SK-N-MC (cell line): ENCODE measurements around the gene KRTAP6-1.

Experiments used
- DNase-seq: peaks from one replicate; pipeline ENCODE4 v3.0.0-alpha.2; 2011; ENCODE audit warnings: low read depth, low spot score
- H3K27ac ChIP-seq: fragments of 200-600 bp; sonication (generic); 2 replicates; pipeline ENCODE4 v1.5.1; 2016; ENCODE audit warnings: mixed run types
- H3K36me3 ChIP-seq: fragments of 200-600 bp; sonication (generic); 2 replicates; pipeline ENCODE4 v1.6.1; 2017; ENCODE audit warnings: antibody characterized with exemption, low read length, mixed read lengths; ENCODE audit not compliant: insufficient read depth
- H3K4me3 ChIP-seq: fragments of 200-600 bp; sonication (generic); 2 replicates; pipeline ENCODE4 v1.5.1; 2016
- H3K9ac ChIP-seq: fragments of 200-600 bp; sonication (generic); 2 replicates; pipeline ENCODE4 v1.8.0; 2017; ENCODE audit warnings: mixed run types, mixed read lengths; ENCODE audit not compliant: insufficient read length
- H3K9me3 ChIP-seq: fragments of 200-600 bp; sonication (generic); 2 replicates; pipeline ENCODE4 v1.6.1; 2017; ENCODE audit warnings: low read depth, mild to moderate bottlenecking, antibody characterized with exemption, low read length, moderate library complexity, mixed read lengths
- EZH2 ChIP-seq: fragments of 200-600 bp; sonication (generic); IDR thresholded peaks from one replicate; pipeline ENCODE4 v1.6.1; 2017; ENCODE audit warnings: antibody characterized with exemption
- FOXP2 ChIP-seq: optimal IDR thresholded peaks from 2 replicates; pipeline ENCODE3; 2011; ENCODE audit warnings: mild to moderate bottlenecking, moderate library complexity; ENCODE audit not compliant: insufficient read depth; ENCODE audit errors: extremely low read length, control extremely low read depth
- POLR2AphosphoS5 ChIP-seq: IDR thresholded peaks from 2 replicates; pipeline ENCODE4 v1.6.1; 2012; ENCODE audit warnings: mild to moderate bottlenecking, low read depth, low read length, borderline replicate concordance

The KRTAP6-1 gene

DNA sequence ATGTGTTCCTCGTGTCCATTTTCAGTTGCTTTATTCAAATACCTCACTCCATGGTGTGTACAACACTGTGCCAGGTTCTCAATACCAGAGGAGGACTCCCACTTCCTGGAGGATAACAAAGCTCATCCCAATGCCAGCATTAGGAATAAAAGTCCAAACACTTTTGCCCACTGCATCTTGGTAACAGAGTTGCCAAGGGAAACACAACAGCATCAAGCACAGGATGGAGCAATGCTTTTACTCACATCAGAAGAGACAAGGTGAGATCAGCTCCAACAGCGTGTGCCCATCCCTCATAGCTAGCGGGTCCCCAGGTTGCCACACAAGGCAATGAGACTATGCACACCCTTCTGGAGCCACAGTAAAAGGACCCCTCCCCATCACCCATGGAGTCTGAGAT, 9.6 kb upstream of the KRTAP6-1 start:
- TF ChIP-seq POLR2AphosphoS5 (no peak), EZH2 (no peak), FOXP2 (no peak)
- H3K9ac ChIP-seq, result no peak overlapping the region
- no peaks in the 10 kb centered on the region for H3K36me3 ChIP-seq
- no peak for DNase-seq
- no peak overlapping the region for H3K27ac ChIP-seq
- no peaks in the 10 kb centered on the region for H3K9me3 ChIP-seq
- no peak overlapping the region for H3K4me3 ChIP-seq

DNA sequence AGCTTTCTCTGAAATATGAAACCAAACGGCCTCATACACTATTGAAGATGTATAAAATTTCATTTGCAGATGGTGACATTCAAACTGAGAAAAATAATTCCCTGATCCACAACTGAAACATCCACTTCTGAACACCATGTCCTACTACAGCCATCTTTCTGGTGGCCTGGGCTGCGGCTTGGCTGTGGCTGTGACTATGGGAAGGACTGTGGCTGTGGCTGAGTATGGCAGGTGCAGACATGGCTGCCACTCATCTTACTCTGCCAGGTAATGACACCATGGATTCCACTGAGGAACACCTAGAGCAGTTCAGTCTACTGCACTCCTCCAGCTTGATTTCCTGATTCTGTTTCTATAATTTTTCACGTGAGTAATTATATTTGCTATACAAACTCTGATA, 6.8 kb upstream of the KRTAP6-1 start, which contains the start of gene KRTAP20-4:
Gene KRTAP20-4, plus strand, starts transcription at position 106 of the 400 bp plus-strand sequence.
- H3K9ac ChIP-seq, result no peak within 1 kb of the TSS
- H3K27ac ChIP-seq, result no peak within 1 kb of the TSS

DNA sequence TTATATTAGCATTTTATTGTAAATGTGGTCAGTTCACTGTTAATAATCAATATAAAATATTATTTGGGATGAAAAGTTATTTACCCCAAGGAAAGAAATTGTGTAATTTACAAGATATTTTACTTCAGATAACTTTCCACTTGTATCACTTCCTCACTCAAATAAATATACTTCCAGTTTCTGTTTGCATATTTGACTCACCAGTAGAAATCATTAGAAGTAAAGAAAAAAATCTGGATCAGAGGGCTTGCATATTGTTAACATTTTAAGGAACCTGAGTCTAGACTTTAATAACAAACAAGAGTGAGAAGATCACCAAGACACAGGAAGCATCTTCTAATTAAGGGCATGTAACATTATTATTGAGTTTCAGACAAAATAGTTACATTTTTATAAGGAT, 6.3 kb upstream of the KRTAP6-1 start:
- no peak overlapping the region for H3K9ac ChIP-seq
- TF ChIP-seq FOXP2 (no peak), EZH2 (no peak), POLR2AphosphoS5 (no peak)
- no peak overlapping the region for H3K4me3 ChIP-seq
- DNase-seq, result no peak
- no peak overlapping the region for H3K27ac ChIP-seq
- H3K9me3 ChIP-seq, result no peaks in the 10 kb centered on the region
- no peaks in the 10 kb centered on the region for H3K36me3 ChIP-seq

More for the DNA sequence above, 6.8 kb upstream of the KRTAP6-1 start, which contains the start of gene KRTAP20-4:
- no peak for DNase-seq
- Histone ChIP-seq H3K4me3 (no peak within 1 kb of the TSS), H3K9me3 (no peaks in the 10 kb centered on the region), H3K36me3 (no peaks in the 10 kb centered on the region)
- TF ChIP-seq FOXP2, result no peak

DNA sequence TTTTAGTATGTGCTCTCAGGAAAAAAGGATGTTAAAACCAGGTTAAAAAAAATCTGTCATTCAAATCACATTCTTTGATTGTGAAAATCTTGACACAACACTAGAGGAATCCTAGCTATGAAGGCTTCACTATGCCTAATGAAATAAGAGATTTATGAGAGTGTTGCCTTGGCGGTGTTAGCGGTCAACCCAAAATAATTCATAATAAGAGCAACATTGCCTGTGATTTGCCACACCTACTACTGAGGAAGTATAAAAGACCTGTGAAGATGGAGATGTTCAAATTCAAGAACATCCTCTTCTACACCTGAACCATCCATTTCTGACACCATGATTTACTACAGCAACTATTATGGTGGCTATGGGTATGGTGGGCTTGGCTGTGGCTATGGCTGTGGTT, 2.4 kb upstream of the KRTAP6-1 start, which contains the start of gene KRTAP20-1:
Gene KRTAP20-1, plus strand, starts transcription at position 301 of the 400 bp plus-strand sequence. Its CDS starts 30 bp downstream, at position 331.
- Histone ChIP-seq H3K4me3 (no peak within 1 kb of the TSS), H3K9me3 (no peaks in the 10 kb centered on the region), H3K36me3 (no peaks in the 10 kb centered on the region), H3K9ac (no peak within 1 kb of the TSS), H3K27ac (no peak within 1 kb of the TSS)
- TF ChIP-seq EZH2 (no peak), POLR2AphosphoS5 (no peak), FOXP2 (no peak)
- no peak for DNase-seq

DNA sequence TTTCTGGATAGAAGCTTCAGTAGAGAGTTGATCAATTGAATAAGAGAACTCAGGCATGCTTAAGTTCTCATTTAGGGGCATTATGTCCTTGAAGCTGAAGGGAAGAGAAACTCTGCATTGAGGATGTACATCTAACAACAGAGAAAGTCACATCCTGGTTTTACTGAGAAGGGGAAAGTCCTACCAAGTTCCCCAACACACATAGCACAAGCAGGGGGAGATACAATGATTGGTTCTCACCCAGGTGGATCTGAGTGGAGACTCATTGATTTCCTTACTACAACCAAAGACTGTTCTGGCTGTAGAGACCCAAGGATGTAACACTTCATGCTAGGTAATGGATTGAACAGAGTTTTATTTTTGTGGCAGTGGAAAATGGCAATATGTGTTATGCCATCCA, 1.5 kb upstream of the KRTAP6-1 start:
- H3K9me3 ChIP-seq, result no peaks in the 10 kb centered on the region
- no peak overlapping the region for H3K9ac ChIP-seq
- DNase-seq, result no peak
- H3K4me3 ChIP-seq, result no peak overlapping the region
- no peak overlapping the region for H3K27ac ChIP-seq
- TF ChIP-seq POLR2AphosphoS5, result no peak
- TF ChIP-seq EZH2, result no peak
- no peak for TF ChIP-seq FOXP2
- no peaks in the 10 kb centered on the region for H3K36me3 ChIP-seq

DNA sequence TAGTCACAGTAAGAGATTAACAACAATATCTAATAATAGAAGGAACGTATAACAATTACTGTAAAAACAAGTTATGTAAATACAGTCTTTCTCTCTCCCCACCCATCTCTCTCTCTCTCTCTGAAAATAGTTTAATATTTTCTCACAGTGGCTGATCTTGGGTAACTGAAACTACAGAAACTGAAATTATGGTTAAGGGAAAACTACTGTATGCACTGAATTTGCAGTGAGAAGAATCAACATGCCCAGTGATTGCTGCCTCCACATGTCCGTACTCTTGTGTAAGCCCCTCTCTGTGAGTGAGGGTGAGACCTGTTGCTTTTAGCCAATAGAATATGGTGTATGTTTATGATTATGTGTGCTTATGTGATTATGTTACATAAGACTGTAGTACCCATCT, 1.6 kb downstream of the KRTAP6-1 start:
- Histone ChIP-seq H3K9ac (no peak overlapping the region), H3K27ac (no peak overlapping the region), H3K9me3 (no peaks in the 10 kb centered on the region), H3K4me3 (no peak overlapping the region), H3K36me3 (no peaks in the 10 kb centered on the region)
- DNase-seq, result no peak
- no peak for TF ChIP-seq FOXP2
- no peak for TF ChIP-seq EZH2
- no peak for TF ChIP-seq POLR2AphosphoS5

DNA sequence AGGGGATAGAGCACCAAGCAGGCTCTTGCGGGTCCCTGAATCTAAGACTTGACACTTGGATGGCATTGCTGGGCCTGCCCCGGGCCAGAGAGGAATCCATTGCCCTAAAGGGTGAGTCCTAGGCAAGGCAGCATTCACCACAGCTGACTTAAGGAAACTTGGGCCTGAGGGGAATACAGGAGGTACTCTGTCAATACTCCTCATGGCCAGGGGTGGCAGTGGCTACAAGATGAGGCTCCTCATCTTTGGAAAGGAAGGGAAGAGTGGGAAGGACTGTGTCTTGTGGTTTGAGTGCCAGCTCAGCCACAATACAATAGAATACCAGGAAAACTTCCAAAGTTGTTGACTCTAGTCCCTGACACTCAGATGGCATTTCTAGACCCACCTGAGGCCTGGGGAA, 7.8 kb downstream of the KRTAP6-1 start:
- no peak for DNase-seq
- TF ChIP-seq POLR2AphosphoS5 (no peak), FOXP2 (no peak), EZH2 (no peak)
- Histone ChIP-seq H3K36me3 (no peaks in the 10 kb centered on the region), H3K27ac (no peak overlapping the region), H3K9ac (no peak overlapping the region), H3K4me3 (no peak overlapping the region), H3K9me3 (no peaks in the 10 kb centered on the region)

DNA sequence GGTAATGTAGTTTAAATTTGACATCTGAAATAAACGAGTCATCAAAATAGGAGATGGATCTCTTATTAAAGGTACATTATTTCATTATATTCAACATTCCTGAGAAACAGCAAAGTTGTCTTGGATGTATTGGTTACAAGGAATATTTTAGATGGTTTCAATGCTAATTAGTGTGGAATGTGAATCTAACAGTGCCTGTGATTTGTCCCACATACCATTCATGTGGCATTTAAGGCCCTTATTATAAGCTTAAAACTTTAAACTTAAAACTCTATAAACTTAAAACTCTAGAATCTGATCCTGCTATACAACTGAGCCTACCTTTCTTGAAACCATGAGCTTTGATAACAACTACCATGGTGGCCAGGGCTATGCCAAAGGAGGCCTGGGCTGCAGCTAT, 12.9 kb downstream of the KRTAP6-1 start, which contains the start of gene KRTAP22-1:
Gene KRTAP22-1, plus strand, starts transcription at position 301 of the 400 bp plus-strand sequence.
- H3K27ac ChIP-seq, result no peak within 1 kb of the TSS
- no peak within 1 kb of the TSS for H3K4me3 ChIP-seq
- DNase-seq, result no peak
- H3K9me3 ChIP-seq, result no peaks in the 10 kb centered on the region
- TF ChIP-seq POLR2AphosphoS5, result no peak
- TF ChIP-seq FOXP2, result no peak
- TF ChIP-seq EZH2, result no peak
- no peak within 1 kb of the TSS for H3K9ac ChIP-seq
- no peaks in the 10 kb centered on the region for H3K36me3 ChIP-seq

DNA sequence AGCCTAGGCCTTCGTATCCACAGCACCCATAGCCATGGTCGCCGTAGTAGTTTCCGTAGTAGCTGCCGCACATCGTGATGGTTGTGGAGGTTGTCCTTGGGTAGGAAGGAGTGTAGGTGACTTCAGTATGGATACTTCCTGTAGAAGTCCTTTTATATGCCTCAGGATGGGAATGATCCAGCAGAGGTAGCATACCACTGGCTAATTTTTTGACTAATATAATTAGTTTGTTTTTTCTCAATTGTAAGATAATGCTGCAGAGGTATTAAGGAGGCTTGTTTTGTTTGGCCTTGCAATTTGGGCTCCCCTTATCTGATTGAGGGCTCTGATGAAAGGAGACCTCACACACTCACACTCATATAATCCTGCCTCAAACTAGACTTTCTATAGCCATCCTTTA, 14.9 kb downstream of the KRTAP6-1 start, which contains the start of gene KRTAP6-2:
Gene KRTAP6-2, minus strand, starts transcription at position 101 of the 400 bp plus-strand sequence. Its CDS starts 28 bp downstream, at position 73.
- DNase-seq, result no peak
- H3K9ac ChIP-seq, result no peak within 1 kb of the TSS
- H3K9me3 ChIP-seq, result no peaks in the 10 kb centered on the region
- H3K27ac ChIP-seq, result no peak within 1 kb of the TSS
- TF ChIP-seq EZH2 (no peak), POLR2AphosphoS5 (no peak), FOXP2 (no peak)
- H3K36me3 ChIP-seq, result no peaks in the 10 kb centered on the region
- H3K4me3 ChIP-seq, result no peak within 1 kb of the TSS
